HepG2 (cell line): ENCODE measurements around the gene CELF5.

ENCODE experiments used
- ESRRA ChIP-seq: sonication (generic); formaldehyde crosslinking; IDR thresholded peaks from 2 replicates; pipeline ENCODE4 v1.5.1; 2020; ENCODE audit warnings: mild to moderate bottlenecking, low read depth, missing genetic modification reagents
- KLF11 ChIP-seq: IDR thresholded peaks from 2 replicates; pipeline ENCODE4 v1.6.1; 2016; ENCODE audit warnings: missing compliant biosample characterization
- MAFK ChIP-seq, 2 experiments: IDR thresholded peaks in 1 of 2; conservative IDR thresholded peaks in 1 of 2; 2 replicates each; pipeline ENCODE4 v1.6.1; 2011; ENCODE audit warnings: improper control_type of control experiment in 2 of 2, low read length in 2 of 2
- MYC ChIP-seq: sonication (generic); formaldehyde crosslinking; IDR thresholded peaks from 2 replicates; pipeline ENCODE4 v1.9.0; 2021; ENCODE audit warnings: missing genetic modification reagents, borderline replicate concordance
- SP140L ChIP-seq: sonication (generic); formaldehyde crosslinking; IDR thresholded peaks from 2 replicates; pipeline ENCODE4 v1.4.0; 2020; ENCODE audit warnings: missing genetic modification reagents, borderline replicate concordance
- ZNF101 ChIP-seq: sonication (generic); formaldehyde crosslinking; IDR thresholded peaks from 2 replicates; pipeline ENCODE4 v1.4.0; 2020; ENCODE audit warnings: mild to moderate bottlenecking, low read depth, missing genetic modification reagents, borderline replicate concordance
- ZNF468 ChIP-seq: sonication (generic); formaldehyde crosslinking; IDR thresholded peaks from 2 replicates; pipeline ENCODE4 v1.8.0; 2022; ENCODE audit warnings: mild to moderate bottlenecking, moderate library complexity, missing genetic modification reagents
- ZNF567 ChIP-seq: sonication (generic); formaldehyde crosslinking; IDR thresholded peaks from 2 replicates; pipeline ENCODE4 v1.8.1; 2023; ENCODE audit warnings: mild to moderate bottlenecking, missing genetic modification reagents, borderline replicate concordance
- ZNF598 ChIP-seq: sonication (generic); formaldehyde crosslinking; IDR thresholded peaks from 2 replicates; pipeline ENCODE4 v1.5.1; 2020; ENCODE audit warnings: mild to moderate bottlenecking, missing genetic modification reagents, borderline replicate concordance

DNA sequence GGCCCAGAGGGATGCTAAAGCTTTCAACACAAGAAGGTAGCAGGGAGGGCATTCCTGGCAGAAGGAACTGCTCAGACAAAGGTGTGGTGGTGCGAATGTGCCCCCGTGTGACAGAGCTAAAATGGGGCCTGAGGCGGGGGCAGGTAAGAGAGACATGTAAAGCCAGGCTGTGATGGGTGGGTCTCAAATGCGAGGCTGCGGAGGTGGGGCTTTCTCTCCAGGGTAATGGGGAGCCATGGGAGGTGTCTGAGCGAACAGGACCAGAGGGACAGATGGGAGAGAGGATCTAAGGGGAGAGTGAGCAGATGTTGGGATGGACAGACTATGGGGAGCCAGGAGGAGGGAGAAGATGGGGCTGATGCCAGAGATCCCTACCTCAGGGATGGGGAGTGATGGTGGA lies 97.2 kb downstream of the CELF5 start:
- no peak for TF ChIP-seq SP140L
- no peak for TF ChIP-seq MAFK (conservative IDR thresholded peaks at IDR 0.05 in 1 of 2, IDR thresholded peaks at IDR 0.05 in 1 of 2; ENCODE audit: low read length in 2 of 2)
- no peak for TF ChIP-seq ESRRA (CRISPR knock-in tag)
- no peak for TF ChIP-seq ZNF468 (CRISPR knock-in tag)
- TF ChIP-seq ZNF101 = no peak
- TF ChIP-seq MYC (CRISPR knock-in tag) = no peak
- no peak for TF ChIP-seq KLF11 (CRISPR knock-in tag)
- TF ChIP-seq ZNF598 (CRISPR knock-in tag) = no peak
- no peak for TF ChIP-seq ZNF567 (CRISPR knock-in tag)
